Immature natural killer cell (primary cell): ENCODE data around the gene TCP1. TPM values are rescaled to one million over a fixed set of nuclear protein-coding genes. Genes with fewer than 3 reads are reported as not detected.
A peak's percentile ranks its signal among the peaks of the same experiment; 100 is the strongest.
"Not testable (repeated sequence)": the region's sequence is repeated elsewhere in the genome, so short reads cannot be mapped to it uniquely, and the experiment has no call there.

ENCODE experiments used
- DNase-seq, 3 donors: peaks; one replicate each; pipeline ENCODE4 v3.0.0; 2022; ENCODE audit warnings: mixed read lengths in 1 of 3
- H3K27ac Mint-ChIP-seq, 6 donors: one replicate each; pipeline ENCODE4 v1.8.0; 2020; ENCODE audit warnings: mixed read lengths in 6 of 6, mild to moderate bottlenecking in 5 of 6, inconsistent platforms in 4 of 6, moderate library complexity in 3 of 6
- H3K27me3 Mint-ChIP-seq, 3 donors: one replicate each; pipeline ENCODE4 v1.8.0; 2020 to 2021; ENCODE audit warnings: low read depth in 3 of 3, mild to moderate bottlenecking in 3 of 3, mixed read lengths in 3 of 3, moderate library complexity in 3 of 3, inconsistent platforms in 1 of 3
- H3K36me3 Mint-ChIP-seq, 3 donors: one replicate each; pipeline ENCODE4 v1.8.0; 2020; ENCODE audit warnings: mixed read lengths in 3 of 3, inconsistent platforms in 2 of 3, mild to moderate bottlenecking in 2 of 3
- H3K4me1 Mint-ChIP-seq, 2 donors: one replicate each; pipeline ENCODE4 v1.8.0; 2020; ENCODE audit warnings: inconsistent platforms in 2 of 2, mild to moderate bottlenecking in 2 of 2, mixed read lengths in 2 of 2, moderate library complexity in 1 of 2
- H3K4me3 Mint-ChIP-seq, 5 donors: one replicate each; pipeline ENCODE4 v1.8.0; 2020; ENCODE audit warnings: mild to moderate bottlenecking in 5 of 5, mixed read lengths in 5 of 5, inconsistent platforms in 3 of 5, moderate library complexity in 3 of 5
- H3K9me3 Mint-ChIP-seq, 6 donors: one replicate each; pipeline ENCODE4 v1.8.0; 2020; ENCODE audit warnings: mild to moderate bottlenecking in 6 of 6, mixed read lengths in 6 of 6, inconsistent platforms in 4 of 6, moderate library complexity in 3 of 6
- polyA plus RNA-seq, 3 donors: library from polyadenylated mRNA; unstranded; fragments of 300-500 nt; fragmentation: Illumina TruSeq; gene quantifications; one replicate each; pipeline ENCODE4 v1.2.3, GENCODE V29; 2021

TCP1 gene
- polyA plus RNA-seq, 3 donors from 2014 or later = 69.0 to 107 (median 101) TPM

GRCh38 chr6:159758031-159759001, 31.1 kb downstream of the TCP1 start:
- DNase-seq = no peak
- H3K4me3 Mint-ChIP-seq = no peak overlapping the region
- no peaks in the 10 kb centered on the region for H3K9me3 Mint-ChIP-seq
- H3K36me3 Mint-ChIP-seq = peaks cover 15 to 27% (median 16%) of the 10 kb centered on the region in 3 donors
- H3K4me1 Mint-ChIP-seq = peaks cover 26 to 35% of the 10 kb centered on the region in 2 donors
- peak overlapping the region; percentile 28 to 78 (median 60) for H3K27ac Mint-ChIP-seq
- H3K27me3 Mint-ChIP-seq = peaks cover 10 to 23% (median 22%) of the 10 kb centered on the region in 3 donors

- H3K36me3 Mint-ChIP-seq = peaks cover 18 to 30% (median 18%) of the 10 kb centered on the region in 3 donors
- peaks cover 16 to 26% of the 10 kb centered on the region in 2 donors for H3K4me1 Mint-ChIP-seq
- no peak for DNase-seq
- H3K9me3 Mint-ChIP-seq = no peaks in the 10 kb centered on the region
- H3K27ac Mint-ChIP-seq = no peak overlapping the region
- H3K4me3 Mint-ChIP-seq = no peak overlapping the region
- peaks cover 3 to 16% (median 10%) of the 10 kb centered on the region in 3 donors for H3K27me3 Mint-ChIP-seq
Measured at GRCh38 chr6:159756508-159756907, 32.9 kb downstream of the TCP1 start.

DNA sequence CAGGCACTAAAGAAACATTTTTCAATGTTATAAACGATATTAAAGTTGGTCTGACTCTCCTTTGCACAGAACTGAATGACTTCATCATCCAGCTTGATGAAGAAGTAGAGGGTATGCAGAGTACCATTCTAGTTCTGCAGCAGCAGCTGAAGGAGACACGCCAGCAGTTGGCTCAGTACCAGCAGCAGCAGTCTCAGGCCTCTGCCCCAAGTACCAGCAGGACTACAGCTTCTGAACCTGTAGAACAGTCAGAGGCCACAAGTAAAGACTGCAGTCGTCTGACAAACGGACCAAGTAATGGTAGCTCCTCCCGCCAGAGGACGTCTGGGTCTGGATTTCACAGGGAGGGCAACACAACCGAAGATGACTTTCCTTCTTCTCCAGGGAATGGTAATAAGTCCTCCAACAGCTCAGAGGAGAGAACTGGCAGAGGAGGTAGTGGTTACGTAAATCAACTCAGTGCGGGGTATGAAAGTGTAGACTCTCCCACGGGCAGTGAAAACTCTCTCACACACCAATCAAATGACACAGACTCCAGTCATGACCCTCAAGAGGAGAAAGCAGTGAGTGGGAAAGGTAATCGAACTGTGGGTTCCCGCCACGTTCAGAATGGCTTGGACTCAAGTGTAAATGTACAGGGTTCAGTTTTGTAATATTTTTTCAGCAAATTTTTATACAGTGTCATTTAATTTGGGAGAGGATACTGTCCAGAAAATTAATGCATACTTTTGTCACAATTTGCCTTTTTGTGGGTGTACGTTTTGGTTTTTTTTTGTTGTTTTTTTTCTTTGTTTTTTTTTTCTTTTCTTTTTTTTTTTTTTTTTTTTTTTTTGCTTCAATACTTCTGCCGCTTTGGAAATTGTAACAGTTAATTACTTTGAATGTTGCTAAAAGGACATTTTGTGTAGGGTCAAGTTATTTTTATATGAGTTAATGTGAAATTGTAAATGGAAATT, 34.2 kb downstream of the TCP1 start:
- Mint-ChIP-seq H3K4me1 (peaks cover 4 to 14% of the 10 kb centered on the region in 2 donors), H3K27ac (peak overlapping the region; percentile 2 to 63 (median 42)), H3K36me3 (peaks cover 18 to 33% (median 18%) of the 10 kb centered on the region in 3 donors), H3K27me3 (peaks cover 0 to 12% (median 0%) of the 10 kb centered on the region in 3 donors), H3K4me3 (no peak overlapping the region), H3K9me3 (no peaks in the 10 kb centered on the region)
- DNase-seq = no peak

DNA sequence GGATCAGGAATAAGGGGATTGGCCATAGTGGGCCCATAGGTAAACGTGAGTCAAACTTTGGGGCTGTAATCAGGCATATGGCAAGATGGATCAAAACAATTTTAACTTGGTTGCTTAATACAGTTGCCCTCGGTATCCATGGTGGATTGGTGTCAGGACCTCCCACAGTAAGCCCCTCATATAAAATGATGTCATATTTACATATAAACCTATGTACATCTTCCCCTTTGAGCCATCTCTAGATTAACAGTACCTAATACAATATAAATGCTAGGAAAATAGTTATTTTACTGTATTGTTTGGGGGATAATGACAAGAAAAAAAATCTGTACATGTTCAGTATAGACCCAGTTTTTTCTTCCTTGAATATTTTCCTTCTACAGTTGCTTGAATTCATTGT, 35.0 kb downstream of the TCP1 start:
- Mint-ChIP-seq H3K27me3 (peaks cover 0 to 8% (median 0%) of the 10 kb centered on the region in 3 donors), H3K4me1 (peaks cover 2 to 8% of the 10 kb centered on the region in 2 donors), H3K4me3 (no peak overlapping the region), H3K36me3 (peaks cover 20 to 40% (median 22%) of the 10 kb centered on the region in 3 donors), H3K27ac (peak overlapping the region in 1 of 6 donors; percentile 23), H3K9me3 (no peaks in the 10 kb centered on the region)
- DNase-seq = no peak

DNA sequence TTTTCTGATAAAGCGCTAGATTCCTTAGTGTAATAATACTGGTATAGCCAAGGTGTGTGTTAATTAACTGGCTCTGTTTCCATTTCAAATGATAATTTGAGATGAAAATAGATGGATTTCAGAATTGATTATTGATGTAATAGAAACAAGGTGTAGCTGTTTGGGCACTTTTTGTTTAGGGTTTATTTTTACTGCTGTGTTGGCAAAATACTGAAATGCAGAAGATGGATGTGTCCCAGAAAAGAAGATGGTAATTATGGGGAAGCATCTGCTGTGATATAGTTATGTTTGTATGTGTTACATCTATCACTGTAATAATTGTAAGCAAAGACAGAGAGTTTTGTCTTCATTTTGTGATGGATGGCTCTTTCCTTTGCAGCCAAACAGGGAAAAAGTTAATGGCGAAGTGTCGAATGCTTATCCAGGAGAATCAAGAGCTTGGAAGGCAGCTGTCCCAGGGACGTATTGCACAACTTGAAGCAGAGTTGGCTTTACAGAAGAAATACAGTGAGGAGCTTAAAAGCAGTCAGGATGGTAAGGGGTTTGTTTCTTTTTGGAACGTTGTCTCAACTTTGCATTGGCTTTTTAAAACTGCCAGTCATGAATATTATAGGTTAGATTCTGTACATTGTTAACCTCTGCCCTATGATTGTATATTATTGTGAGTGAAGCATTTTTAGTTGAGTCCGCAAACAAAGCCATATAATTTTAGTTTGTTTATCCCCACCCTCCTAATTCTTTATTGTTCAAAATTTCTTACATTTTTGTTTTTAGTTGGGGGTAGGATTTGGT, 36.1 kb downstream of the TCP1 start:
- H3K9me3 Mint-ChIP-seq = no peaks in the 10 kb centered on the region
- DNase-seq = no peak
- no peak overlapping the region for H3K4me3 Mint-ChIP-seq
- H3K27me3 Mint-ChIP-seq = peaks cover 0 to 8% (median 0%) of the 10 kb centered on the region in 3 donors
- H3K4me1 Mint-ChIP-seq = peaks cover 2 to 8% of the 10 kb centered on the region in 2 donors
- H3K27ac Mint-ChIP-seq = peak overlapping the region in 2 of 6 donors; percentile 17 to 24
- peaks cover 17 to 48% (median 29%) of the 10 kb centered on the region in 3 donors for H3K36me3 Mint-ChIP-seq

DNA sequence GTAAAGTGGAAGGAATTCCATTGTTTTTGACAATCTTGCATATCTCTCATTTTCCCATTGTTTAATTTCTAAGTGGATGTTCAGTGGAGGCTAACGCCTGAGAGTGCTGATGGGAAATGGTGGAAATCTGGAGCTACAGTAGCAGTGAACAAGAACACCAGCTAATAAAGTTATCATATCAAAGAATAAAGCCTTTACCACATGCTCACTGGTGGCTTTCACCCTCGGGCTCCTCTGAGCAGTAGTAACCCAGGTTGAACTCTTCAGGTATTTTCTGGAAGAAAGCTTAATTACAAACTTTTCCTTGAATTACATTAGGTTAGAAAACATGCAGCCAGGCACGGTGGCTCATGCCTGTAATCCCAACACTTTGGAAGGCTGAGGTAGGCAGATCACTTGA, 38.0 kb downstream of the TCP1 start:
- Mint-ChIP-seq H3K27me3 (peaks cover 0 to 8% (median 0%) of the 10 kb centered on the region in 3 donors), H3K9me3 (no peaks in the 10 kb centered on the region), H3K27ac (peak overlapping the region in 1 of 6 donors; percentile 12), H3K4me3 (no peak overlapping the region), H3K36me3 (peaks cover 17 to 46% (median 29%) of the 10 kb centered on the region in 3 donors), H3K4me1 (peaks cover 2 to 8% of the 10 kb centered on the region in 2 donors)
- DNase-seq = no peak

DNA sequence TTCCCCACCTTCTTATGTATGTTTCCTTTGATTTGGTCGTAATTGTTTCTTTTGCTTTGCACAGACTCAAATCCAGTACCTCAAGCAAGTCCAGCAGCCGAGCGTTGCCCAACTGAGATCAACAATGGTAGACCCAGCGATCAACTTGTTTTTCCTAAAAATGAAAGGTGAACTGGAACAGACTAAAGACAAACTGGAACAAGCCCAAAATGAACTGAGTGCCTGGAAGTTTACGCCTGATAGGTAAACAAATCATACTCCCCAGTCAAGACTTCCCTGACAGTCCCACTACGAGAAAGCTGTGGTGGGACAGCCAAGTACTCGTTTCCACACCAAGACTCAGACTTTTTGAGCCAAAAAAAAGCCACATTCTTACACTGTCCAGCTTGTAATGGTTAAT, 41.3 kb downstream of the TCP1 start:
- H3K27me3 Mint-ChIP-seq, H3K4me3 Mint-ChIP-seq, H3K9me3 Mint-ChIP-seq, H3K4me1 Mint-ChIP-seq, DNase-seq: not testable (repeated sequence)
- Mint-ChIP-seq H3K27ac (peak overlapping the region in 1 of 6 donors; percentile 23), H3K36me3 (peaks cover 23 to 57% (median 40%) of the 10 kb centered on the region in 3 donors)

DNA sequence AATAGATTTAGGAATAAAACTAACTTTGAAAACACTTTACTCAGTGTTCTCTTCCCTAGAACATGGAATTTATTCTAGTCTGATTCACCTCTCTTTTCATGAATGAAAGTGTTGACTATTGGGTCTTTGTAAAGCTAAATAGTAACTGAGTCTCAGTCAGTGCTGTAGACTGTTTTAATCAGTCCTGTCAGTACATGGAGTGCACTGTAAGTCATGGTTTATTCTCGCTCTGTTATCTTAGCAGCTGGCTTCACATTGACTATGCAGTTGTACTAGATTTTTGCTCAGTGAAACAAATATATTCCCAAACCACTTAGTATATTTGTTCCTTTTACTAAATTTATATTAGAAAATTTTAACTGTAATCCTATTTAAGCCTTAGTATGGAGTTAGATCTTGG, 42.6 kb downstream of the TCP1 start:
- Mint-ChIP-seq H3K27ac (no peak overlapping the region), H3K9me3 (no peaks in the 10 kb centered on the region), H3K36me3 (peaks cover 23 to 56% (median 42%) of the 10 kb centered on the region in 3 donors), H3K27me3 (no peaks in the 10 kb centered on the region), H3K4me1 (peaks cover 5 to 9% of the 10 kb centered on the region in 2 donors), H3K4me3 (no peak overlapping the region)
- DNase-seq = no peak

GRCh38 chr6:159745081-159745480, 44.3 kb downstream of the TCP1 start:
- H3K27me3 Mint-ChIP-seq = no peaks in the 10 kb centered on the region
- H3K4me1 Mint-ChIP-seq = peaks cover 8 to 23% of the 10 kb centered on the region in 2 donors
- peaks cover 23 to 63% (median 51%) of the 10 kb centered on the region in 3 donors for H3K36me3 Mint-ChIP-seq
- peak overlapping the region in 4 of 6 donors; percentile 1 to 60 (median 38) for H3K27ac Mint-ChIP-seq
- H3K9me3 Mint-ChIP-seq = no peaks in the 10 kb centered on the region
- no peak overlapping the region for H3K4me3 Mint-ChIP-seq
- DNase-seq = no peak

GRCh38 chr6:159742165-159742564, 47.2 kb downstream of the TCP1 start:
- H3K4me3 Mint-ChIP-seq = no peak overlapping the region
- H3K9me3 Mint-ChIP-seq = no peaks in the 10 kb centered on the region
- peak overlapping the region in 1 of 6 donors; percentile 57 for H3K27ac Mint-ChIP-seq
- H3K36me3 Mint-ChIP-seq = peaks cover 15 to 45% (median 38%) of the 10 kb centered on the region in 3 donors
- H3K4me1 Mint-ChIP-seq = peaks cover 20 to 49% of the 10 kb centered on the region in 2 donors
- no peak for DNase-seq
- H3K27me3 Mint-ChIP-seq = peaks cover 0 to 1% (median 0%) of the 10 kb centered on the region in 3 donors

GRCh38 chr6:159739341-159739740, 50.1 kb downstream of the TCP1 start:
- Mint-ChIP-seq H3K27me3 (peaks cover 0 to 1% (median 0%) of the 10 kb centered on the region in 3 donors), H3K4me3 (no peak overlapping the region), H3K9me3 (no peaks in the 10 kb centered on the region), H3K27ac (peak overlapping the region in 1 of 6 donors; percentile 39), H3K4me1 (peaks cover 27 to 62% of the 10 kb centered on the region in 2 donors), H3K36me3 (peaks cover 10 to 26% (median 18%) of the 10 kb centered on the region in 3 donors)
- DNase-seq = no peak

- Mint-ChIP-seq H3K4me3 (no peak overlapping the region), H3K27me3 (peaks cover 0 to 2% (median 1%) of the 10 kb centered on the region in 3 donors), H3K27ac (no peak overlapping the region), H3K36me3 (peaks cover 0 to 15% (median 12%) of the 10 kb centered on the region in 3 donors), H3K9me3 (no peaks in the 10 kb centered on the region), H3K4me1 (peaks cover 44 to 83% of the 10 kb centered on the region in 2 donors)
- no peak for DNase-seq
Measured at GRCh38 chr6:159736908-159737307, 52.5 kb downstream of the TCP1 start.
